ES-I3 (cell line): Measurements from ENCODE around the gene INPP4B.

Experiments used
- H3K36me3 ChIP-seq: 2 replicates; pipeline ENCODE4 v1.6.1; 2013; ENCODE audit warnings: mild to moderate bottlenecking, low read length, control low read depth, moderate library complexity; ENCODE audit not compliant: insufficient read depth
- H3K4me1 ChIP-seq: 2 replicates; pipeline ENCODE4 v1.6.1; 2013; ENCODE audit warnings: mild to moderate bottlenecking, control low read depth, low read length; ENCODE audit not compliant: insufficient read depth
- H3K9ac ChIP-seq: 2 replicates; pipeline ENCODE4 v1.6.1; 2013; ENCODE audit warnings: low read depth, mild to moderate bottlenecking, low read length, moderate library complexity
- H3K9me3 ChIP-seq: 2 replicates; pipeline ENCODE4 v1.6.1; 2013; ENCODE audit warnings: mild to moderate bottlenecking, low read length, moderate library complexity; ENCODE audit not compliant: control insufficient read depth, insufficient read depth

INPP4B gene

DNA sequence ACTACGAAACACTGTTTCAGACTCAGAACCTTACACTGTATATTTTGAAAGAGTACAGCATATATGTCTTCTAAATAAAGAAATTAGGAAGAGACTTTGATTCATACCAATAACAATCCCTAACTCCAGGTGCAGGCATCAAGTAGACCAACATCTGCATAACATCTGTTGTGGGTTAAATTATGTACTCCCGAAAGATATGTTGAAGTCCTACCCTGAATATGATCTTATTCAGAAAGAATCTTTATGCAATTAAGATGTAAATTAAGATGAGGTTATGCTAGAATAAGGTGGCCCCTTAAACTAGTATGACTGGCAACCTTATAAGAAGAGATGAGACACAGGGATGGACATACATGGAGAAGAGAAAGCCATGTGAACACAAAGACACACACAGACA, 117.9 kb downstream of the INPP4B start:
- H3K9ac ChIP-seq, result no peak overlapping the region
- no peaks in the 10 kb centered on the region for H3K9me3 ChIP-seq
- no peaks in the 10 kb centered on the region for H3K36me3 ChIP-seq
- H3K4me1 ChIP-seq, result no peaks in the 10 kb centered on the region

DNA sequence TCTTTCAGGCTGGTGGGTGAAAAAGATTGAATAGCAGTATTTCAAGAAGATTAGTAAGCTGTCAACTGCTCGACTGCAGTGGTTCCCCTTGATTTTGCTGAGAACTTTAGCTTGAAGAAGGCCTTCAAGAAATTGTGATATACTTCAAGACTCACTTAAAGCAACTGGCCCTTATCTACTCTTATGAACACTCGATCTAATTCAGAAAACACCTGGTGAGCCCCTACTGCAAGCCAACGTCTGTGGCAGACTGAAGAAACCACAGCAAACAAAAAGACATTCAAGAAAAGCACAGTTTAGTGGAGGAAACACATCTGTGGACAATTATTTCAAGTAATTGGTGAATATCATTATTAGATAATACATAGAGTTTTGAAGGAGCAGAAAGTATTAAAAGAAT, 119.0 kb downstream of the INPP4B start:
- Histone ChIP-seq H3K4me1 (no peaks in the 10 kb centered on the region), H3K9ac (no peak overlapping the region), H3K36me3 (no peaks in the 10 kb centered on the region), H3K9me3 (no peaks in the 10 kb centered on the region)

DNA sequence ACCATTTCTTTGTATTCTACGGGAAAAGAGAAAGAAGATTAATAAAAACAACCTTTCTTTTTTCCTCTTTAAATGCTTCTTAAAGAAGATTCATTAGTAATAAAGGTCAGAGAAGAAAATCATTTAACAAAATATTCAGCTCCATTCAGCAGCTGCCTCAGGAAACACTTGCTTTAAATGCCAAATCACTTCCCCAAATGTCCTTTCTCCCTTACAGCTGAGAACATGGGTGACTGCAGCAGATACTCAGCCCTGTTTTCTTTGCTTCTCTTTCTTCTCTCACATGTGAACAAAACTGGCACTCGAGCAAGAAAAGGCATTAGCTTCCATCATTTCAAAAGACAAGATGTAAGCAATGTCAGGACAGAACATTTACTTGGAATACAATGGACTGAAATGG, 120.2 kb downstream of the INPP4B start:
- Histone ChIP-seq H3K9ac (no peak overlapping the region), H3K9me3 (no peaks in the 10 kb centered on the region), H3K4me1 (no peaks in the 10 kb centered on the region), H3K36me3 (no peaks in the 10 kb centered on the region)

DNA sequence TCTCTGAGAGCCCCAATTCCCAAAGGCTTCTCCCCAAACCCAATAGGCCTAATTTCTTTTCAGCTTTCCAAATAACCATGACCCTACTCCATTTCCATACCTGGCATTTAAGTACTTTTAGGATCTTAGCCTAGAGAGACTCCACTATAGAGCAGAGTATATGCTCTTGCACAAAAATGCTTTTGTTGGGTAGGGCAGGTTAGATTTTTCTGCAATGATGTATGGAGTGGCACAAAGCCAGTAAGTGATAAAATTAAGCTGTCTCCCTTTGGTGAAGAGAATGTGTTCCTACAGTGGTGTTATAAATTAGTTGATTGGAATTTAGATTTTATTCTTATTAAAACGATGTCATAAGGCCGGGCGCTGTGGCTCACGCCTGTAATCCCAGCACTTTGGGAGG, 124.9 kb downstream of the INPP4B start:
- Histone ChIP-seq H3K9me3 (no peaks in the 10 kb centered on the region), H3K9ac (no peak overlapping the region), H3K4me1 (no peaks in the 10 kb centered on the region)

DNA sequence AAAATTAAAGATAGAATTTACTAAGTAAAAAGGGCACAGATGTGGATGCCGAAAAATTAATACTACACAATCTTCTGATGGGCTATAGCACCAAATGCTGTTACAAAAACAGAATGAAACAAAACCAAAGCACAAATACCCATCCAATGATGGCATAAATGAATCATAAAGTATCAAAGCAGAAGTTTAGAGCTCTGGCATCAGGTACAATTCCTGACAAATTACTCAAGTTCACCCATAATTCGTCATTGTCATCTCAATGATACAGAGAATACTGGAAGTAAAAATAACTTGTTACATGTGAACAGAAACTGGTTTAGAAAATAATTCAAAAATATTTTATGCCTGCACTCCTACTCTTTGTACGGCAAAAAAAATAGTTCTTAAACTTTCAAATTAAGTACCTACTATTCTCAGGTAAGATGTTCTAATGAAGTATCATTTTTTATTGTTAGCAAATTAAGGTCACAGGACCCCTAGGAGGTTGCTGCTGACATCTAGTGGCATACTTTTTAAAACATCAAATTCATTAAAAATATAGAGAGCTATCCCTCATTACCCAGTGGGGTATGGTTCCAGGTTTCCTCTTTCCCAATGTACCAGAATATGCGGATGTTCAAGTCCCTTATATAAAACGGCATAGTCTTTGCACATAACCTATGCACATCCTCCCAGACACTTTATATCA, 126.1 kb downstream of the INPP4B start:
- no peaks in the 10 kb centered on the region for H3K4me1 ChIP-seq
- no peak overlapping the region for H3K9ac ChIP-seq
- no peaks in the 10 kb centered on the region for H3K36me3 ChIP-seq
- H3K9me3 ChIP-seq, result no peaks in the 10 kb centered on the region

More for the DNA sequence above, 124.9 kb downstream of the INPP4B start:
- H3K36me3 ChIP-seq, result no peaks in the 10 kb centered on the region

DNA sequence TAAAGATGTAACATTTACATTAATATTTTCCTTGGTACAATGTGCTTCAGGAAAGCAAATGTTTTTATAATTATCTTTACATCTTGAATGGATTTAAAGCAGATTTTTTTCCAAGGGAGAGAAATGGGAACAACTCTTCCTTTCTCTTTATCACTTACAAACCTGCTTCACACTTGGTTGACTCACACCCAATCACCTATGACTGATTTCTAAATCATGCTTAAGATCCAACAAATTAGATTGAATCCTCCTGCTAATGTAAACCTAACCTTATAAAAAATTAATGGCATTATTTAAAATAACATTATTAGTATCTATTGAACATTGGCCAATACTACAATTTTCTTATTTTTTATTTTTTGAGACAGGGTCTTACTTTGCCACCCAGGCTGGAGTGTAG, 127.1 kb downstream of the INPP4B start:
- Histone ChIP-seq H3K4me1 (no peaks in the 10 kb centered on the region), H3K36me3 (no peaks in the 10 kb centered on the region), H3K9me3 (no peaks in the 10 kb centered on the region), H3K9ac (no peak overlapping the region)

DNA sequence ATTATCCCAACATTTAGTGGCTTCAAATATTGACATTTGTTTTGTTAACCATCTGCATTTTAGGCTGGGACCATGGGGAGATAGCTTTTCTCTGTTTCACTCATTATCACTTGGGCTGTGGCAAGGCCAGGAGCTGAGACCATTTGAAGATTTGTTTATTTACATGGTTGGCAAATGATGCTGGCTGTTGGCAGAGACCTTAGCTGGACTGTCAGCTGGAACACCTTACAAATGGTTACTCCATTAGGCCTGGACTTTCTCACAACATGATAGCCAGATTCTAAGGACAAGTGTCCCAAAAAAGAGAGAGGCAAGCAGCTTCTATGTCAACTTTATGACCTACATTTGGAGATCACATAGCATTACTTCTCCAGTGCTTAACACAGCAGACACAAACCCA, 130.4 kb downstream of the INPP4B start:
- Histone ChIP-seq H3K9me3 (no peaks in the 10 kb centered on the region), H3K4me1 (no peaks in the 10 kb centered on the region), H3K36me3 (no peaks in the 10 kb centered on the region)

DNA sequence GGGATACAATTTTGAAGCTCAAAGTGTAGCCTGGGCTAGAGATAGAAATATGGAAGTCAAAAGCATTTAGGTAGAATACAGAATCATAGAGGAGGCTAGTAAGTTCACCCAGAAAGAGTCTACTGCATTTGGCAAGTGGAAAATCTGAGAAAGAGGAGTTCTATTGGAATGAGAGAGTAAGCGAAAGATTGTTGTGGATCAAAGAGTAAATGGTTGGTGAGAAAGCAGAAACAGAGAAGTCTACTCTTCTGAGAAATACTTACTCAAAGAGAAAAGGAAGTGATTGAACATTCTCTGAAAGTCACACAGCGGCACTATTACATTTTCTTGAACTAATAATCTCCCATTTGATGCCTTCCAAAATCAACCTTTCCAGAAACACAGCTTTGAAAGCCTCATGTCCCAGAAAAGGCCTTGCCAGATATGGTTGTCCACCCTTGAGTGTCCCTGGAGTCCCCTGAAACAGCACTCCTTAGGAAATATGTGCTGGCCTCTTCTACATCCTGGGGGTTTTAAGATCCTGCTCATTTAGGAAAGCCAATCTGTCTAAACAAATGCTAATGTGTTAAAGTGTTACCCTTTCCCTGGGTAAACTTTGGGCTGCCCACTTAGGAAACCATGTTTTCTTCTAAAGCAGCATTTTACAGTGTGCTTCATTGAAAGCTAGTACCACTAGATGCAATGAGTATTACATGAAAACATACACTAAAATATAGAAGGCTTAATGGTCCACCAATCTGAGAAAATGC, 132.6 kb downstream of the INPP4B start:
- H3K9ac ChIP-seq, result no peak overlapping the region
- no peaks in the 10 kb centered on the region for H3K36me3 ChIP-seq
- H3K4me1 ChIP-seq, result 0 out of 2 replicates have a peak, but pooled peaks cover under 1% of the 10 kb centered on the region
- H3K9me3 ChIP-seq, result no peaks in the 10 kb centered on the region

More for the DNA sequence above, 130.4 kb downstream of the INPP4B start:
- H3K9ac ChIP-seq, result no peak overlapping the region

DNA sequence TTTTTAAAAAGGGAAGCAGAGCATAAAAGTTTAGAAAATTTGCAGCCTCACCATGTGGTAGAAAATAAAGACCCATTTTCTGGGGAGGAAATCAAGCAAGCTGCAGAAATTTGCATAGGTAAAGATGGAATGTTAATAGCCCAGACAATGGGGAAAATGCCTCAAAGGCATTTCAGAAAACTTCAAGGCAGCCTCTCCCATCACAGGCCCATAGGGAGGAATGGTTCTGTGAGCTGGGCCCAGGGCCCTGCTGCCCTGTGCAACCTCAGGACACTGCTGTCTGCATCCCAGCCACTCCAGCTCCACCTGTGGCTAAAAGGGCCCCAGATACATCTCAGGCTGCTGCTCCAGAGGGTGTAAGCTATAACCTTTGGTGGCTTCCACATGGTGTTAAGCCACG, 137.9 kb downstream of the INPP4B start:
- Histone ChIP-seq H3K9ac (no peak overlapping the region), H3K4me1 (peaks cover 10% of the 10 kb centered on the region; the same call in 1 of the 2 replicates), H3K36me3 (no peaks in the 10 kb centered on the region), H3K9me3 (no peaks in the 10 kb centered on the region; the same call in 1 of the 2 replicates)

DNA sequence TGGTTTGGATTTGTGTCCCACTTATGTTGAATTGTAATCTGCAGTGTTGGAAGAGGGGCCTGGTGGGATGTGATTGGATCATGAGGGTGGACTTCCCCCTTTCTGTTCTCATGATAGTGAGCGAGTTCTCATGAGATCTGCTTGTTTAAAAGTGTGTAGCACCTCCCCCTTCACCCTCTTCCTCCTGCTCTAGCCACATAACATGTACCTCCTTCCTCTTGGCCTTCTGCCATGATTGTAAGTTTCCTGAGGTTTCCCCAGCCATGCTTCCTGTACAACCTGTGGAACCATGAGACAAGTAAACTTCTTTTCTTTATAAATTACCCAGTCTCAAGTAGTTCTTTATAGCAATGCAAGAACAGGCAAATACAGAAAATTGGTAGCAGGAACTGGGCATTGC, 138.7 kb downstream of the INPP4B start:
- Histone ChIP-seq H3K9me3 (no peaks in the 10 kb centered on the region; the same call in 1 of the 2 replicates), H3K9ac (no peak overlapping the region), H3K4me1 (peaks cover 10% of the 10 kb centered on the region; the same call in 1 of the 2 replicates), H3K36me3 (no peaks in the 10 kb centered on the region)

DNA sequence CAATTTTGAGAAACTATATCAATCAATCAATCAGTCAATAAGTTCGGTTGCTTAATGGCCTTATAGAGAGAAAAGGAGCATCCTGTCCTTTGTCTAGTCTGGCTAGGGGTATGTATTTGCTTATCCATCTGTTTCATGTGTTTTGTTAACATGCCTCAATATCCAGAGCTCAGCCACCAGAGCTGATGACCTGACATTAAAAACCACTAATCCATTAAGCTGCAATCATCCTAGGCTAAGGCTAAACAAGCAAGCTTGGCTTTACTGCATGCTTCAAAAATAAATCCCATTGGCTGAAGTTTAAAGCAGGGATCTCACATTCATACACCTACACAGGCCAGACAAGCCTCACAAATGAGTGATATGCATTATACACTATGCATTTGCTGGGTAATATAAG, 139.7 kb downstream of the INPP4B start:
- Histone ChIP-seq H3K36me3 (no peaks in the 10 kb centered on the region), H3K9me3 (no peaks in the 10 kb centered on the region; the same call in 1 of the 2 replicates), H3K9ac (no peak overlapping the region), H3K4me1 (peaks cover 10% of the 10 kb centered on the region; the same call in 1 of the 2 replicates)

DNA sequence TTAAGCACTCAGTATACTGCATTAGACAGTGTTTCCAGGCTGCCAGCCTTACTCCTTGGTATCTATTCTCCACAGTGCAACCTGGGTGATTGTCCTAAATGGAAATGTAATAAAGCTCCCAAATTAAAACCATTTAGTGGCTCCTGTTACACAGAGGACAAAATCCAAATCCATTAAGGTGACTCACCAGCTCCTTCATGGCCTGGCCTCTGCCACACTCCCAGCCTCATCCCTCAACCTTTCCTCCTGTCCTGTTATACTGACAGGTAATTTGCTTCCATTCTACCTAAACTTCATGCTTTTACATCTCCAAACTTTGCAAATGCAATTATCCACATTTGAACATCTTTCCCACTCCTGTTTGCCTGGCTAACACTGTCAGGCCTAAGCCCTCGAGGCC, 140.3 kb downstream of the INPP4B start:
- Histone ChIP-seq H3K9me3 (no peaks in the 10 kb centered on the region; the same call in 1 of the 2 replicates), H3K9ac (no peak overlapping the region), H3K4me1 (peaks cover 10% of the 10 kb centered on the region; the same call in 1 of the 2 replicates), H3K36me3 (no peaks in the 10 kb centered on the region)

DNA sequence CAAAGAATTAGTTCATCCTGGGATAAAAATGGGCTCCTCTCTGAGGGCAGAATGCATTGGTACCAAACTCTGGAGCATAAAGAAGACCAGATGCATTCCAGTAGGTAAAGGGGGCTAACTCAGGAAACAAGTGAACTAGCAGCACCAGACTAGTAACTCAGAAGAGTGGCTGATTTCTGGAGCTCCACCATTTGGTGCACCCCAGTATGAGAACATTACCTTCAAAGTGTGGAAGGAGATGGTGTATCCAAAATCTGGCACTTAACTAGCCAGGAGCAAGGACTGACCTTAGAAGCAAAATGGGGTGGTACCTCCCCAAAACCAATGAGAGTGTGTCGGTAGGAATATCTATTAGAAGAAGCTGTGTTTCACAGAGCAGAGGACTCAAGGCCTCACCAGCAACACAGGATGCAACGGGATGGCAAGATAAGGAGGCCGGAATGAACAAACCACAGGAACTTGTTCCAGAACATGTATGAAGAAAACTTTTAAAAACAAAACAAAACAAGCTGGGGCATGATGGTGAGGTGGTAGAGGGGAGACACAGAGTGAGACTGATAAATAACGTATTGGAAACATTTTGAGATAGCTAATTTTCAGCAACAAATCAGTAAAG, 142.3 kb downstream of the INPP4B start:
- Histone ChIP-seq H3K9ac (no peak overlapping the region), H3K4me1 (peaks cover 10% of the 10 kb centered on the region; the same call in 1 of the 2 replicates), H3K36me3 (no peaks in the 10 kb centered on the region), H3K9me3 (no peaks in the 10 kb centered on the region; the same call in 1 of the 2 replicates)

DNA sequence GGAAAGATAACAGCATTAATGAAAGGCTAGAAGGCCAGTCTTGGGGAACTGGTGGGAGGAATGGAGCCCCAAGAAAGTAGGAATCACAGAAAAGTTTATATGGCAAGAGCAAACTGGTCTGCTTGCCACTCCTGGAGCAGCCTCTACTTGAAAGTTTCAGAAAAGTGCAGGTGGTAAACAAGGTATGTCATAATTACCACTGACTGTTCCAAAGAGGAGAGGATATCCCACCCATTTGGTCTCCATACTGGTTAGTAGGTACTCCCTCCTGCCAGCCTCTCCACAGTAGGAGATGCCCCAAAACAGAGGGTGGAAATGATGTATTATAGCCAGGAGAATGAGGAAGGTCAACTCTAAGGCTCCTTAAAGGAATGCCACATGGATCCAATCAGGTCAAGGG, 145.1 kb downstream of the INPP4B start:
- Histone ChIP-seq H3K9ac (no peak overlapping the region), H3K9me3 (no peaks in the 10 kb centered on the region), H3K36me3 (no peaks in the 10 kb centered on the region), H3K4me1 (no peaks in the 10 kb centered on the region)
